Natural killer cell (primary cell): ENCODE data around the gene VSX1. TPM values are rescaled to one million over a fixed set of nuclear protein-coding genes. Genes with fewer than 3 reads are reported as not detected.
A peak's percentile ranks its signal among the peaks of the same experiment; 100 is the strongest.

Experiments
- ATAC-seq, 3 donors: fragments of 150-1000 bp in 2 of 3; fragments of 200-7000 bp in 1 of 3; cut with Tn5 transposase; 1 replicate in 1 of 3; 2 replicates in 2 of 3; pipeline ENCODE4 v1.10.0; 2021; ENCODE audit warnings: mild to moderate bottlenecking in 2 of 3, moderate library complexity in 2 of 3
- DNase-seq, 2 donors: peaks; one replicate each; pipeline versions ENCODE4 v3.0.0 to v3.0.0-alpha.2; 2013 to 2021; ENCODE audit warnings: mixed read lengths in 1 of 2
- H3K27ac ChIP-seq: one replicate; pipeline ENCODE4 v1.5.1; 2013; ENCODE audit warnings: mild to moderate bottlenecking, low read length
- H3K27me3 ChIP-seq: one replicate; pipeline ENCODE4 v1.6.1; 2013; ENCODE audit warnings: low read length; ENCODE audit not compliant: control insufficient read depth, insufficient read depth
- H3K36me3 ChIP-seq: one replicate; pipeline ENCODE4 v1.6.1; 2013; ENCODE audit warnings: low read length; ENCODE audit not compliant: control insufficient read depth, insufficient read depth
- H3K4me1 ChIP-seq: one replicate; pipeline ENCODE4 v1.6.1; 2013; ENCODE audit warnings: low read length; ENCODE audit not compliant: control insufficient read depth, insufficient read depth
- H3K4me3 ChIP-seq: one replicate; pipeline ENCODE4 v1.5.1; 2013; ENCODE audit warnings: low read length
- H3K9me3 ChIP-seq: one replicate; pipeline ENCODE4 v1.6.1; 2013; ENCODE audit warnings: low read length; ENCODE audit not compliant: control insufficient read depth, insufficient read depth
- H3K27ac Mint-ChIP-seq, 2 donors: one replicate each; pipeline ENCODE4 v1.8.0; 2022; ENCODE audit warnings: mild to moderate bottlenecking in 2 of 2, mixed read lengths in 2 of 2, moderate library complexity in 1 of 2
- H3K27me3 Mint-ChIP-seq, 2 donors: one replicate each; pipeline ENCODE4 v1.8.0; 2022; ENCODE audit warnings: low read depth in 2 of 2, mixed read lengths in 2 of 2
- H3K36me3 Mint-ChIP-seq: one replicate; pipeline ENCODE4 v1.8.0; 2022; ENCODE audit warnings: mixed read lengths
- H3K4me1 Mint-ChIP-seq, 2 donors: one replicate each; pipeline ENCODE4 v1.8.0; 2022; ENCODE audit warnings: mixed read lengths in 2 of 2
- H3K4me3 Mint-ChIP-seq: one replicate; pipeline ENCODE4 v1.8.0; 2022; ENCODE audit warnings: mild to moderate bottlenecking, moderate library complexity, mixed read lengths
- H3K9me3 Mint-ChIP-seq, 2 donors: one replicate each; pipeline ENCODE4 v1.8.0; 2022; ENCODE audit warnings: mixed read lengths in 2 of 2
- WGBS: methylation state at CpG from one replicate; pipeline ENCODE4 v1.1.7; 2013; ENCODE audit warnings: missing lambda C conversion rate; ENCODE audit not compliant: insufficient coverage; 5-methylcytosine and 5-hydroxymethylcytosine counted together
- intact Hi-C: fragments of 100-400 bp; cut with micrococcal nuclease; formaldehyde crosslinking; loops from one replicate; pipeline ENCODE4 v1.14.2; 2022
- total RNA-seq, 4 donors: library from RNA; stranded (reverse); fragments of 120-200 nt in 1 of 4; gene quantifications; one replicate each; pipeline versions ENCODE4 v1.2.3 to v1.2.4, GENCODE V29; 2013 to 2022
- TF ChIP-seq, protein P1 (sequence below): fragments of 200-600 bp; IDR thresholded peaks from one replicate; pipeline ENCODE4 v1.8.0; 2022; ENCODE audit warnings: antibody characterized with exemption

VSX1 gene
- total RNA-seq, 3 donors from 2014 or later (not counting 1 experiment from before 2014, with no cell fraction given) = not detected

- H3K36me3 Mint-ChIP-seq = no peaks in the 10 kb centered on the region
- peaks cover 5 to 8% of the 10 kb centered on the region in 2 donors for H3K27me3 Mint-ChIP-seq
- DNase-seq = no peak
- Histone ChIP-seq H3K27me3 (no peaks in the 10 kb centered on the region), H3K4me3 (no peak overlapping the region), H3K4me1 (peaks cover 35% of the 10 kb centered on the region), H3K36me3 (no peaks in the 10 kb centered on the region), H3K9me3 (no peaks in the 10 kb centered on the region), H3K27ac (peak overlapping the region; percentile 95)
- ATAC-seq = no peak
- peak overlapping the region; percentile 23 to 90 for H3K27ac Mint-ChIP-seq
- no peaks in the 10 kb centered on the region for H3K9me3 Mint-ChIP-seq
- intact Hi-C loops = loop anchor here (5.0 kb wide), 2 partner anchors 128 to 332 kb away; partner anchors contain the start of gene ABHD12
- H3K4me3 Mint-ChIP-seq = no peak overlapping the region
- H3K4me1 Mint-ChIP-seq = peaks cover 15 to 20% of the 10 kb centered on the region in 2 donors
- 92% methylated on average over 8 of the region's 8 CpGs for WGBS
- TF ChIP-seq, protein P1, sequence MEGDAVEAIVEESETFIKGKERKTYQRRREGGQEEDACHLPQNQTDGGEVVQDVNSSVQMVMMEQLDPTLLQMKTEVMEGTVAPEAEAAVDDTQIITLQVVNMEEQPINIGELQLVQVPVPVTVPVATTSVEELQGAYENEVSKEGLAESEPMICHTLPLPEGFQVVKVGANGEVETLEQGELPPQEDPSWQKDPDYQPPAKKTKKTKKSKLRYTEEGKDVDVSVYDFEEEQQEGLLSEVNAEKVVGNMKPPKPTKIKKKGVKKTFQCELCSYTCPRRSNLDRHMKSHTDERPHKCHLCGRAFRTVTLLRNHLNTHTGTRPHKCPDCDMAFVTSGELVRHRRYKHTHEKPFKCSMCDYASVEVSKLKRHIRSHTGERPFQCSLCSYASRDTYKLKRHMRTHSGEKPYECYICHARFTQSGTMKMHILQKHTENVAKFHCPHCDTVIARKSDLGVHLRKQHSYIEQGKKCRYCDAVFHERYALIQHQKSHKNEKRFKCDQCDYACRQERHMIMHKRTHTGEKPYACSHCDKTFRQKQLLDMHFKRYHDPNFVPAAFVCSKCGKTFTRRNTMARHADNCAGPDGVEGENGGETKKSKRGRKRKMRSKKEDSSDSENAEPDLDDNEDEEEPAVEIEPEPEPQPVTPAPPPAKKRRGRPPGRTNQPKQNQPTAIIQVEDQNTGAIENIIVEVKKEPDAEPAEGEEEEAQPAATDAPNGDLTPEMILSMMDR = no peak
Observed at GRCh38 chr20:25059866-25060465, 22.0 kb downstream of the VSX1 start.

DNA sequence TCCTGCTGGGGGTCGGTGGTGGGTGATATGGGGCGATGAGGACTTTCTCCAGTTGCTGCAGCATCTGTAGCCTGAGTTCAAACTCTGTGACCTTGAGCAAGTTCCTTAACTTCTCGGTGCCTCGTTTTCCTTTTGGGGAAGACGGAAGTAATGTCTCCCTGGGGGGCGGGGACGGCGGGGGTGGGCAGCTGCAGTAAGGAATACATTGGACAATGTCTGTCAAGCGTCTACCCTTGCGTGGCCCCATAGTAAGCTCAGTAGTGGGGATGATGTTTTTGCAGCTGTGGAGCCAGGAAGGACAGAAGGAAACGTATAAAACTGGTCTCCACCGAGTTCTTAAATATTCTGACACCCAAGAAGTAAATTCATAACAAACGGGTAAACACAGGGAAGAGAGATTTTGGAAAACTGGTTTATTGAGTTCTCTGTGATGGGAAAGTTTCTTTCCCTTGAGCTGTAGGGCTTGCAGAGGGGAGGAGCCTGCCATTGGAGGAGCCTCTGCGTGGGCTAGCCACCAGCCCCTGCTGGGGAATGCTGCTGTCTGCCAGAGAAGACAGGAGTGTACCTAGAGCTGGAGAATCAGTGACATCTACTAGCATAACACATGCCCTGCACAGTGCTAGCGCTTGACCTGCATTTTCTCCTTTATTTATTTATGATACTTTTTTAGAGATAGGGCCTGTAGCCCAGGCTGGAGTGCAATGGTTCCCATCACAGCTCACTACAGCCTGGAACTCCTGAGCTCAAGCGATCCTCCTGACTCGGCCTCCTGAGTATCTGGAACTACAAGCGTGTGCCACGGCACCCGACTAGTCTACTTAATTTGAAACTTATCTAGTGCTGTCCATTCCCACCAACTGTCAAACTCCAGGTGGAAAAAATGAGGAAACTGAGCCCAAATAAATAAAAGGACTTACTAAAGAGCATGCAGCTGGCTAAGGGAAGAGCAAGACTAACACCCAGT, 22.8 kb downstream of the VSX1 start:
- TF ChIP-seq, protein P1 = no peak
- intact Hi-C loops = loop anchor here (5.0 kb wide), 2 partner anchors 127 to 333 kb away; partner anchors contain the start of gene ABHD12
- DNase-seq = peak in 1 of 2 donors; percentile 53
- Histone ChIP-seq H3K9me3 (no peaks in the 10 kb centered on the region), H3K27me3 (no peaks in the 10 kb centered on the region), H3K4me1 (peaks cover 40% of the 10 kb centered on the region), H3K36me3 (no peaks in the 10 kb centered on the region), H3K4me3 (peak overlapping the region; percentile 91), H3K27ac (peak overlapping the region; percentile 95)
- peaks cover 5 to 8% of the 10 kb centered on the region in 2 donors for H3K27me3 Mint-ChIP-seq
- H3K27ac Mint-ChIP-seq = peak overlapping the region; percentile 90
- peaks cover 23 to 28% of the 10 kb centered on the region in 2 donors for H3K4me1 Mint-ChIP-seq
- peak overlapping the region; percentile 69 for H3K4me3 Mint-ChIP-seq
- H3K9me3 Mint-ChIP-seq = no peaks in the 10 kb centered on the region
- no peaks in the 10 kb centered on the region for H3K36me3 Mint-ChIP-seq
- ATAC-seq = no peak
- WGBS = 31% methylated on average over 19 of the region's 20 CpGs

DNA sequence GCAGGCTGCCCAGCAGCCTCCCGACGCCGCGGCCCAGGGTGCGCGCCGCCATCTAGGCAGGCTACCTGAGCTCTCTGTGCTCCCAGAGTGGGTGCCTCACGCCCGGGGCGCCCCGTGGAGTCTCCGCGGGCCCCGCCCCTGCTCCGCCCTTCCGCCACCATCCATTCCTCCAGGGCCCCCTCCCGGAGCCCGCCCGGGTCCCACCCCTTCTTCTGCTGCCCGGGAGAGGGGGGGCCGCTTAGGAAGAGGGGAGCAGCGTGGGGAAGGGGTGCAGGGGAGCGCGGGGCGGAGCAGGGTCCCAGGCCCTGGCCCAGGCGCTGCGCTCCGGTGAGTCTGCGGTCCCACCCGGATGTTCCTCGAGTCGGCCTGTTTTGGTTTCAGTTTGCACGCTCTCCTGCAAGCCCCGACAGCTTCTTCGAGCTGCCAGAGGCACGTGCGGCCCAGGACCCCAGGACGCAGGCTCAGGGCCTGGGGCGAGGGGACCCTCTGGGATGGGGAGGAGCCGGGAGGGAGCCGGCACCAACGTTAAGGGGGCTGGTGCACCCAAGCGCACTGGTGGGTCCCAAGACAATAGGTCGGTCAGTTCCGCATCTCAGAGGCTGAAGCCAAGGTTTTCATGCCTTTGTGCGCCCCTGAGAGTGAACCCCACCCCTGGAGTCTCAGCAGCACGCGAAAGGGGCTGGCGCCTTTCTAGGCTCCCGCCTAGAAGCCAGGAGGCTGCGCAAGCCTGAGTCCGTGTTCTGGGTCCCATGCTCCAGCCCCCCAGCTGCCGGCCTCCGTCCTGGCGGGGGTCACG, 23.7 kb downstream of the VSX1 start, which contains the start of gene ACSS1:
ACSS1 (minus strand) TSS at position 89 of the 796 bp plus-strand sequence; CDS start at position 52, 37 bp downstream.
- Histone ChIP-seq H3K27ac (peak within 1 kb of the TSS; percentile 95), H3K36me3 (no peaks in the 10 kb centered on the region), H3K4me1 (peaks cover 48% of the 10 kb centered on the region), H3K4me3 (peak within 1 kb of the TSS; percentile 91), H3K9me3 (no peaks in the 10 kb centered on the region), H3K27me3 (no peaks in the 10 kb centered on the region)
- intact Hi-C loops = loop anchor here (5.0 kb wide), 2 partner anchors 126 to 334 kb away; partner anchors contain the start of gene ABHD12
- peak; percentile 70 to 91 for DNase-seq
- Mint-ChIP-seq H3K27ac (peak within 1 kb of the TSS; percentile 90), H3K27me3 (peaks cover 5 to 8% of the 10 kb centered on the region in 2 donors), H3K4me1 (peaks cover 32 to 37% of the 10 kb centered on the region in 2 donors), H3K4me3 (peak within 1 kb of the TSS; percentile 86), H3K36me3 (no peaks in the 10 kb centered on the region), H3K9me3 (no peaks in the 10 kb centered on the region)
- TF ChIP-seq, protein P1 = no peak
- WGBS = under 1% methylated on average over 52 of the region's 56 CpGs
- peak; percentile 63 to 75 (median 66) for ATAC-seq
